Central memory CD4-positive, alpha-beta T cell (primary cell): ENCODE results near the gene GADL1.

Experiments used
- DNase-seq: peaks from one replicate; pipeline ENCODE4 v3.0.0; 2022

GADL1 gene

GRCh38 chr3:30875505-30875904 lies 19.0 kb downstream of the GADL1 start:
- no peak for DNase-seq

DNA sequence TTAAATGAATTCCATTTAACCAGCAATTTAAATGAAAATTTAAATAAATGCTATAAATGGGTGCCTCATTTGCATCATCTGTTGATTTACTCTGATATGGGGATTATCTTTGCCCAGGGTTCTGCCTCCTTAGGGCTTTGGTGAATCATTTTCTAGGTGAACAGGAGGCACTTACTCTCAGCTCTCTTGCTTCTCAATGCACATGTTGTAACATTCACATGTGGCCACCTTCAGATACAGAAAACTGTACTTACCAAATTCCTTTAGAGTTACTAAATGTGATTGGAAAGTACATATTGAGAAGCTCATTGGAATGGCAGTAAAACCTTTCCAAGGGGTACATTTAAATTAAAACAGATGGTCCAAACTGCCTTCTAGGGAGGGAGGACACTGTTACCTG lies 20.8 kb downstream of the GADL1 start:
- no peak for DNase-seq

- DNase-seq: no peak
These were observed 21.6 kb downstream of the GADL1 start for GRCh38 chr3:30872879-30873278.

DNA sequence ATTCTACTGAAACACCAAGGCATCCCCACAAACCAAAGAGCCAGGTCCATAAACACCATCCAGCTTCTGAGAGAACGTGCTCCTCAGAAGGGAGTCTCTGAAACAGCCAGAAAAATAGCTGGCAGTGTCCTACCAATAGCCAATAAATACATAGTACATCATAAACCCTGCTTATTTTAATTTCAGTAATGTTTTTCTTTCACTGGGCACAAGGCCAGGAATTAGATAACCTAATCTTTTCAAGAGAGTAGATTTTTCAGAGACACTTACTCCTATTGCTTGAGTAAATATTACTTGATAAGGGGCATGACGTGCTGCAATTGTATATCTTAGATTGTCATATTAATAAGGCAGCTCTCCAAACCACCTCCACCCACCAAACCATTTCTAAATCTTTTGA lies 22.7 kb downstream of the GADL1 start:
- no peak for DNase-seq

DNA sequence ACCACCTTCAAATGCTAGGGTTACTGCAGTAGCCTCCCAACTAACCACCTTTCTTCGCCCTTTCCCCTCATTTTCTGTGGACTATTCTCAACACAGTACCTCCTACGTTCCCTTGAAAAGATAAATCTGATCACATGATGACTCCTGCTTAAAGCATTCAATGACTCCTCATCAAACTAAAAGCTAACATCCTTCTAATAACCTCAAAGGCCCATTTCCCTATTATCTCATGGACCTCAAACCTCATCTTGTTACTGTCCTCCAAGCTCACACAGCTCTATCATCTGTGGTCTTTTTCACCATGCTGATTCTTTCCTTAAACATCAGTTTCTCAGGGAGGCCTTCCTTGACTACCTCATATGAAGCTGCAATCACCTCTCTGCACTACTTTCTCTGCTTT lies 29.6 kb downstream of the GADL1 start:
- DNase-seq: no peak

- no peak for DNase-seq
These were observed 30.3 kb downstream of the GADL1 start for GRCh38 chr3:30864132-30864531.

GRCh38 chr3:30862004-30862403 lies 32.5 kb downstream of the GADL1 start:
- no peak for DNase-seq

GRCh38 chr3:30858894-30859389 lies 35.5 kb downstream of the GADL1 start:
- DNase-seq: no peak

DNA sequence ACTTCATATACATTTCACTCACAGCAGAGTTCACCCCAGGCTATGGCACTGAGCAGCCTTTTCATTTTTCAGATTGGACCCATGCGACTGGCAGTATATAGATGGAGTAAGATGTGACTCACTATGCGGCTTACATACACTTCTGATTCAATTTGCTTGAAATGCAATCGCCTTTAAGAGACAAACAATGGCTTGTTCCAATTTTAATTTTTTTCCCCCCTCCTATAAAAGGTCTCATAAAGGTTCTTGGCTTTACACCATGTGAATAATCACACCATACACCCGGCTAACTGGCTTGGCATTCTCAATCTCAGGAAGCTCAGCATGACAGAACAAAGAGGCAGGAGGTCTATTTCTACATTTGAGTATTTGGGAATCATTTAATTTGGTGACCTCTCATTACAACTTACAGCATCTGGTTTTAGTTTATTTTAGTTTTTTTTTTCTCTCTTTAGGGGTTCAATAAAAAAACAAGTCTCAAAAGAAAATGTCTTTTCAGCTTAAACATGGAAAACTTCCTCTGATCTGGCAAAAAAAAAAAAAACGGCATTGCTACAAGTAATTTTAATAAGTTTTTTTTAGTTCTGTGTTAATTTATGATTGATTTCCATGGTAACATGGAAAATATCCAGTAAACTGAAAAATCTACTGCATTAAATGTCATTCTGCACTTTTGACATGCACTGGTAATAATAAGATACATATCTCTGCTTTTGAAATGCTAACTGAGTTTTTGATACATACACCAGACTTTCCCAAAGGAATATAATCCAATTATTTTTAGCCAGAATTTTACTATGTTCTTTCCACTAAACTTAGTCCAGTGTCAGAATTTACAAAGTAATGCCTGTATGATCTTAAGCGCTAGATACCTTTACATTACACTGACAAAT lies 38.8 kb downstream of the GADL1 start:
- no peak for DNase-seq

DNA sequence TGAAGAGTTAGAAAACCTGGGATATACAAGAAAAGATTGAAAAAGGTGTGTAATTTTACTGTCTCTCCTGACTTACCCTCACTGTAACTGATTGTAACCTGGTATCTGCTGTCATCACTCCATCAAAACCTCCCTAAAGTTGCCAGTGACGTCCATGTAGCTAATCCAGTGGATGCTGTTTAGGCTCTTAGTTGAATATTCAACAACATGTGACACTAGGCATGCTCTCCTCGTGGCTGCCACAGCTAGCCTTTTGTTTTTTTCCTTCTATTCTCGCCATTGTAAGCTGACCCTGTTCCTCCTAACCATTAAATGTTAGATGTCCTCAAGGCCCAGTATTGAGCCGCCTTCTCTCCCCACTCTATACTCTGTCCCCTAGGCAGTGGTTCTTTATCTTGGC lies 41.6 kb downstream of the GADL1 start:
- DNase-seq: no peak

DNA sequence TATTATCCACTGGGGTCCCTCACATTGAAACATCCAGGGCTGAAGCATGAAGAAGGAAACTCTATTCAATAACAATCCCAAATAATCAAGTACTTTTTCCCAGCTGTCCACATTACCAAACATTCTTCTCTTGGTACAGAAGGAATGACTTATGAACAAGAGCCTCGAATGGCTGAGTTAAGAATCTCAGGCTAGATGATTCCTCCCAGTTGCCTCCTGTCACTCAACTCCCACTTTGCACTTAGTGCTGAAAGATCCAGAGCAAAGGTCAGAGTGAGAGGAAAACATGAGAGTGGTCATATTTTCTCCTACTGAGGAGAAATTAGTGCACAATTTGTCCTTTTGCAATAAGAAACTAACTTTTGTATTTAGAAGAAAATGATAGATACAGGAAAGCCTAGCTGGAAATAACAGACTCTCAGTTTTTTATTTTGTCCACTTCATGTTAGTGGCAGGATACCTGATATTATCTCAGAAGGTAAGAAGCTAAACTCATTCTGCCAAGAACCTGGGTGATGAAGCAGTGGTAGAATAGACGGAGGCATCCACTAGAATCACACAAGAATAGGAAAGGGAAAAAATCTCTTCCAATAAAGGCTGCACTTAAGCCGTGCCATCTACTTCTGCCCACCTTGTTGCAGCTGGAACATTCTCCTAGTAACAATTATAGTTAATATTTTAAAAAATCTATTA lies 46.2 kb downstream of the GADL1 start:
- no peak for DNase-seq

DNA sequence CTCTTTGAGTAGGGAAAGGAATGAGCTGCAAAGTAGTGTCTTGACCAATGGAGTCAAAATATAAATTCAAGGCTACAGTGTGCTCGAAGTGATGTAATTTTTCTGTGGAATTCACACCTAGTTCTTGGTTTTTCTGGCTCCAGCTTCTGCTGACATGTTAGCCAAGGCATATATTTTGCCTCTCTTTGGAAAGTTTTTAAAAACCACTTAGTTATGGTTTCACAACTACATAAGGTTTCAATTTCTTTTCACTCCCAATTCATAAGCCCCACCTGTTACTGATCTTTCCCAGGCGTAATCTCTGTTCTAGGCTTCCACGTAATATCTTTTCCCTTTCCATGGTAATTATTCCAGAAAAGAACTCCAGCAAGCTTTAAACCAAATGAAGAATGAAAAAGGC lies 46.9 kb downstream of the GADL1 start:
- DNase-seq: no peak

DNA sequence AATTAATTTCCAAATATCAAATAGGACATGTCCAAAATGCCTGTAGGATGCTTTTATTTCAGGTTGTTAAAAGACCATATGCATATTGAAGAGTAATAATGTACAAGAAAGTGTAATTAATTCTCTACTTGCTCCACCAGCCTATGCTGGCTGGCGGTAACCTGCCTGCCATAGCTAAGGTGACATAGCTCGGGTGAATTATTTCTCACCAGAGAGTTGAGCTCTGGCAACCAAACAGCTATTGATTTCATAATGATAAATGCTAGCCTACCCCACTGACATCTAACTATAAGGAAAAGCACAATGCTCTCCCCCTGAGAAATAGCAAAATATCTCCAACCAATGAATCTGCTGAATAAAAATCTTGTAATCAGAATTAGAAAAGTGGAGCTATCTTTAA lies 48.9 kb downstream of the GADL1 start:
- no peak for DNase-seq

DNA sequence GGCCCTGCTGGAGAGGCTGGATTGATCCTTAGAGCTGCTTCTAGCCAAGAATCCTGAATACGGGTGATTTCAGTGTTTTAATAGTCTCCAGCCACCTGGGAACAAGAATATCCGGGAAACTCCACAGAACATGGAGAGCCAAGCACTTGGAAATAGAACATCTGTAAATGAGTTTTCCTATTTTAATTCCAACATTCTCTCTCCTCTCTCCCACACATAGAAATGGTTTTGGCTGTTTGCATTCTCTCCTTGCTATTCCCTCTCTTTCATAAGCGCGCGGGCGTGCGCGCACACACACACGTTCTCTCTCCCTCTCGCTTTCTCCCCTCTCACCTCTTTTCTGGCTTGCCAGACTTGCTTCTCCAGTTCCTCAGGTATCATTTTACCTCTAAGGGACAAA lies 50.6 kb downstream of the GADL1 start:
- no peak for DNase-seq

GRCh38 chr3:30836141-30836540 lies 58.3 kb downstream of the GADL1 start:
- no peak for DNase-seq

DNA sequence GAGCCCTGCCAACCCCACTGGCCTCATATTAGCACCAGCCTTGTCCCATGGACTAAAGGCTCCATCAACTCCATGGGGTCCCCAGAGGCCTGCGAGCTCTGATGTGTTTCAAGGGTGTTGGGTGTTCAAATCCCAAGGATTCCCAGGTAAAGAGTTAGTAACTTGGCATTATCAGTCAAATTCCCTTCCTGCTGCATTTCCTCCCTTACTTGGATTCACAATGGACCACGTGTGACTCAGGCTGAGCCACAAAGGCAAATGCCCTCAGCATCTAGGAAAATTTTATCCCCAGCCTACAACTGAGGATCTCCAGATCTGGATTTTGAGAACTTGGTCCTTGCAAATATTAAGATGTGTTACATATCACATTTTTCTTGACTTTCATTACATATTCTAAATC lies 58.8 kb downstream of the GADL1 start:
- no peak for DNase-seq

DNA sequence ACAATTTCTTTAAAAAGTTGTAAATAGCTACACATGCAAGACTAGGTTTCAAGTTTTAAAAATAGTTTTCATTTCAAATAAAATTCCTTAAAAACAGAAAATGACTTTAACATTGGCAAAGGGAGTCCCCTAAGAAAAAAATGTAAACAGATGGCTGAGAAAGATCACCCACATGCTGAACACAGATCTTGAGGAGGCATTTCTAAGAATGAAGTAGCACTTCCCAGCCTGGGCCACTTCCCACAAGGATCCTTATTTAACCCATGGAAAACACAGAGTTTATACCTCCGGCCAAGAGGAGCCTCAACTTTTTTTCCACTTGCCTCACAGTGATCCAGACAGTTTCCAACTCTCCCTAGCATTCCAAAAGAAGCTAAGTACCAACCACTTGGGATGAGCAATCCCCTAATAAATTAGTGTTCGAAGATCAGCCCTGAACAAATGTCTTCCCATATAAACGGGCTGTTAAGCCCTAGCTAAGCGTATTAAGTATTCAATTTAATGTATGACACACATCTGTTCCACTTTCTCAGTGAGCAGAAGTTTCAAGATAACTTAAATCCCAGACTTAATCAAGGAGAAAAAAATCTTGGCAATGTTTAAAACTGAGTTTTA lies 61.4 kb downstream of the GADL1 start:
- no peak for DNase-seq

DNA sequence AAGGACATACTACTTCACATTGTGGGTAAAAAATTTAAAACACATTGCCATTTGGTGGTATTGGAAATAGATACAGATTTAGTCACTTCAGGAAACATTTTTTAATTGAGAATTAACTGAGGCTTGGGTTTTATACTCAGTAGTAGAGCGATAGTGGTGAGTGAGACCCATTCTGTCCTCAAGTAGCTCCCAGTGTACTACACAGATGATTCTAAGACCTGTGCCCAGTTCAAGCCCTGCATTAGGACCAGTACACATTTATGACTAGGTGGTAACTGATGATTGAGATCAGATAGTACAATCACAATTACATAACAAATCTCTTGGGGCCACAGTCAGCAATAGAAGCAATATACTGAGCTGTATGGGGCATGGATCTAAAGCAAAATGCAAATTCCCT lies 67.4 kb downstream of the GADL1 start:
- DNase-seq: no peak

- DNase-seq: no peak
These were observed 67.9 kb downstream of the GADL1 start for GRCh38 chr3:30826531-30826942.

DNA sequence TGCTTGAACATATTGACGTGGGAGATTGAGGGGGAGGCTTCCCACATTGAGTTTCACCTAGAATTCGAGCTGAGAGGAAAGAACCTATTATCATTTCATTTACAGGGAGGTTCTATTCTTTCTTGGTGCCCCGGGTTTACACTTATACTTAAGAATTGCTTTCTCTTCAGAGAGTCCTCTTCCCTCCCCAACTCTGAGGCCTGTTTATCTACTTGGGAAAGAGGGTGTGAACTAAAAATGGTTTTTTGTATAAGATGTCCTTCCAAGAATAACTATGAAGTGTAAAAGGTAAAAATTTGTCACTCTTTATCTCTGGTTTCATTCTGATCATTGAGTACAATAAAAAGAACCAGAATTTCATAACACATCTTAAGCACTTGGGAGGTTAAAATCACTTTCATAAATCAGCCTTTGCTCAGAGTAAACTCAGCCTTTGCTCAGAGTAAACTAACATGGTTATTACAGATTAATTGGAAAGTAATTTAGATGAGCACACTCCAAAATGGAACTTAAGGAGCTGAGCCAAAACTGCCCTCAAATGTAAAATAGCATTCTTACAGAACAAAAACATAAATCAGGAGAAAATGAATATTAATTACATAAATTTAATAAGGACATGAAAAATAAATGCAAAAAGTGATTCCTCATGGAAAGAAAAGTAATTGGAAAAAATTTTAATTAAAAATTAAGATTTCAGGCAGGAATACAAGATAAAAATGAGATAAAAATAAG lies 75.2 kb downstream of the GADL1 start:
- no peak for DNase-seq

- no peak for DNase-seq
These were observed 80.7 kb downstream of the GADL1 start for GRCh38 chr3:30813734-30814133.

DNA sequence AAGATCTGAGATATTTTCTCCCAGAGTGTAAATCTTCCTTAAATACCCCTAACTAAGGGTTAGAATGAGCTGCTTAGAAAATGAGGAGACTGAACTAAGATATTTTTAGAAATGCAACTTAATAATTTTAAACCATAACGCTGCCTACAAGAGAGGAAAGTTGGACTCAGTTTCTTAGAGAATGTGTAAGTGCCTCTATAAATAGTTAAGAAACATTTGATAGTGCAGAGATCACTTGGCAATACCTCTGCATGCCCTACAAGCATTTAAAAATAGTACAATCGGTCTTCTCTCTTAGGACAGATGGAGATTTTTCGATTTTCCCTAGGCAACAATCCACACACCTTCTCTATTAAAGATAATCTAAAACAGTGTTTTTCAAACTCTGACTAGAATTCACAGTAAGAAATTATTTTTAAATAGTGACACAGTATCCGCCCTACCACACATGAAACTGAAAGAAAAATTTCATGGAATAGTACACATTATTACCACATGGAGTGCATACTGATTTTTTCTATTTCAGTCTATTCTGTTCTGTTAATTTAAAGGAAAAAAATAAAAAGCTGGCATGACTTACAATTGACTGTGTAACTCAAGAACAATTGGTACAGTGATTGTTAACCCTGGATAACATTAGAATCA lies 83.2 kb downstream of the GADL1 start:
- no peak for DNase-seq

DNA sequence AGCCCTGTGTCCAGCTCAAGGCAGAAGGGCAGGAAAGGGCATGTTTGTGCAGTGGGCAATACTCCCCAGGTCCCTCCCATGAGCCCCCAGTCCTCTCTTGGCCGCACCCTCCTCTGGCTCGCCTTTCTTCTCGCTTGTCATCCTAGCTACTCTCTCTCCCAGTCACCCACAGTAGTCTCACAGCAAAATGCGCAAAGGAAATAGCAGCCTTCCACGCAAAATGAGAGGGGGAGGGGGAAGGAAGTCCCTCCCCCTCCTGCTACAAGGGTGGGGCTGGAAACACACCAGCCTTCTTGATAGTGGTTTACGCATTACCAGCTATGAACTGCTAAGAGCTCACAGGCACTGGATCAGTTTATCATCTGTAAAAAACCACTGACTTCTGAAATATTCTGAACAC lies 83.8 kb downstream of the GADL1 start:
- DNase-seq: peak; percentile 0
